Stimulated activated CD4-positive, alpha-beta T cell treated with anti-CD3 and anti-CD28 coated beads, Interleukin-15, amount 100 ng/mL, for 24 hours (primary cell): ENCODE measurements around the gene PDGFRB.

ENCODE experiments used
- DNase-seq: peaks from one replicate; pipeline ENCODE4 v3.0.0-alpha.2; 2020

PDGFRB gene

DNA sequence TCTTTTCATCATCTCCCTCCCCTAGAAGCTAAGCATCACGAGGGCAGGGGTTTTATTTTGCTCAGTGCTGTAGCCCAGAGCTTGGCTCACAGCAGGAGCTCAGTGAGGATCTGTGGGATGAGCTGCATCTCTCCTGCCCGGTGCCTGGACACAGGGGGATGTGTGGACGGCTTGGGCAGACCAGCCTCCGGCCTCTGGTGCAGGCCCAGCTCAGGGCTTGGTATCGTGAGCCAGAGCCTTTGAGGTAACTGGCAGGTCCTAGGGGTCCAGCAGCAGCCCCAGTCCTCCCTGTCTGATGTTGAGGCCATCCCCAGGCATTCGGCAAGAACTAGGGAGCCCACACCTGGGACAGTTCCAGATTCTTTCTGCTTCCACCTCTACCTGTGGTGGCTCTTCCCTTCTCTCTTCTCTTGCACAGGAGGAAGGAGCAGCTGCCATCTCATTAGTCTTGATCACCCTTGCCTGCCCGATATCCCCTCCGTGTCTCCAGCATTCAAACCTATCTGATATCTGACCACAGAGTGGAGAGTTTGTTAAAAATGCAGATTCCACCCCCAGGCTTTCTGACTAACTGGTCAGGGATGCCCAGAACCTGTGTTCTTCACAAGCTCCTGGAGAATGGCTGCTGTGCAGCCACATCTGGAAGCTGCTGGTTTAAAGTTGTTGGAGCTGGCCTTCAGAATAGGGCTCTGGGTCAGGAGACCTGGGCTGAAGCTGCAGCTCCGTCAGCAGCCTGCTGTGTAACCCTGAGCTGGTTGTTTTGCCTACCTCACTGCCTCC, 26.3 kb upstream of the PDGFRB start:
- no peak for DNase-seq

DNA sequence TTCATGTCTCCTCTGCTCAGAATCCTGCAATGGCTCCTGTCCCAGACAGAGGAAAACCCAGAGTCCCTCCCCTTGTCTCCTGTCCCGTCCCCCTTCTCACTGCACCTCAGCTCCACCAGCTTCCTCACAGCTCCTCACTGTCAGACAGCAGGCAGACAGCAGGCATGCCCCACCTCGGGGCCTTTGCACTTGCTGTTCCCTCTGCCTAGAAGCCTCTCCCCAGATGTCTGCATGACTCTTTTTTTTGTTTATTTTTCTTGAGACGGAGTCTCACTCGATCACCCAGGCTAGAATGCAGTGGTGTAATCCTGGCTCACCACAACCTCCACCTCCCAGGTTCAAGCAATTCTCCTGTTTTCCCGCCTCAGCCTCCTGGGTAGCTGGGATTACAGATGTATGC, 25.4 kb upstream of the PDGFRB start:
- DNase-seq, result no peak

DNA sequence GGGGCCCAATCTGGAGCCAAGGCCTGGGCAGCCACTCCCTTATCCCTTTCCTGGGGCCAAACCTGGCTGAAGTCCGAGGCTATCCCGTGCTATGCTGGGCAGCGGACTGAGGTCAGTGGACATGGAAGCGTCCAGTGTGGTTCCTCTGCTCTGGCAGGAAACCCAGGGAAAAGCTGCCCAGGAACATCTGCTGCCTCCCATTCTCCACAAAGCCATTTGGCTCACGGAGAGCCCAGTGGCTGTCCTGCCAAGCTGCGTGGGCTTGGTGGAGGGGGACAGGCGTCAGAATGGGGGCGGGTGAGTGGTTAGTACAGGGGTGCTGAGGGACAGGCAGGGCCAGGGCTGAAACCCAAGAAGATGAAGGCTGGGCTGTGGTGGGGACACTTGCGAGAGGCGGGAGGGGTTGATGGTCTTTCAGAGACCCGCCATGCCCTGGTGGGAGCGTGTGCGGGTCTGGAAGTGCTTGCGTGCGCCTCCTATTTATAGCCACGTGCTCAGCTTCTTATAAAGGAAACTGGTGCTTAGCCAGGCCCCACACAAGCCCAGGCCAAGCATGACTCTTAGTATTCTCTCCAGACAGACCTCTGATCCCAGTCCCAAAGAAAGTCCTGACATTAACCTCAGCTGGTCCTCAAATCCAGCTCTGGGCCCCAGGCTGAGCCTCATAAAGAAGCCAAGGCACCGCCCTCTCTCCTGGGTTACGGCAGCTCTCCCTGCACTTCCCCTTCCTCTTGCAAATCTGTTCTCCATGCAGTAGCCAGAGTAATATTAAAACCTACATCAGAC, 24.8 kb upstream of the PDGFRB start:
- DNase-seq, result no peak

- no peak for DNase-seq
Observed at GRCh38 chr5:150179019-150179620, 23.5 kb upstream of the PDGFRB start.

- no peak for DNase-seq
Observed at GRCh38 chr5:150178262-150178661, 22.6 kb upstream of the PDGFRB start.

DNA sequence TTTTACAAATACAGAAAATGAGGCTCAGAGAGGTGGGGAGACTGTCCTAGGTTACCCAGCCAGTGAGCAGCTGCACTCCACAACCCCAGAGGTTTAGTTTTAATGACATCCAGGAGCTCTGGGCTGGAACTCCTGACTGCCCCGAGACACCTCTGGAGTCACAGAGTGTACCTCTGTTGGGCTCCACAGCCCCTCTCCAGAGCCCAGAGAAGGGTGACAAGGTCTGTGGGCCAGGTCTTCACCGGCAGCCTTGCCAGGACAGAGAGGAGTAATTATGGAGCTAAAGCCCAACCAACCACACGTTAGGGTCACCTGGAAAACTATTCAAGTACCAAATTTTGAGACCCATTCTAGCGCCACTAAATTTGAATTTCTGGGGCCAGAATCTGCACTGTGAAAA, 22.1 kb upstream of the PDGFRB start:
- DNase-seq, result no peak

DNA sequence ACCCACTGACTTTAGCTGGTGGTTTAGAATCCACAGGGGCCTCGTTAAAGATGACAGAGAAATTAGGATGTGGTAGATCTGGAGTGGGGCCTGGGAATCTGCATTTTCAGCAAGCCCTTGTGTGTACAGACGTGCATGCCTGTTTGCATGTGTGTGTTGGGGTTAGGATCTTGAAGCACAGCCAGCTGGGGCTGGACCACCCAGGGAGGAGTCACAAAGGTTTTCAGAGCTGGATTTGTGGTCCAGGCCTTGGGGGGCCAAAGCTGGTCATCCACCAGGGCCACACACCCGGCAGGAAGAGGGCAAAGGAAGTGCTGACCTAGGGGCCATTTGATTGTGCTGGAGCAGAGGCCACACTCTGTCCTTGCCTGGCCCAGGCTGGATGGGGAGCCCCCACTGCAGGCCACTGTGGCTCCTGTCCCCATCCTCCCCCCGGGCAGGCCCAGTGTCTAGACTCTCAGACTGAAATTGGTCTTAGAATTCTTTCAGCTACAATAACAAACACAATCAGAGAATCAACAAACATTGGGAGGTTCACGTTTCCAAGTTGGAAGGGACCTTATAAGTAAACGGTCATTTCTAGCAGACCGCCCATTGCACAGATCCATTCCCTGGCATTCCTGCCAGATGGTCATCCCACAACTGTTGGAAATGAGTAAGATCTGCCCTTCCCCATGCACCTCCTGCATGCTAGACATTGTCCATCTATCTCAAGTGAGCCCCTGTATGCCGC, 21.3 kb upstream of the PDGFRB start:
- DNase-seq, result no peak

- DNase-seq, result no peak
Observed at GRCh38 chr5:150175536-150175935, 19.9 kb upstream of the PDGFRB start.

DNA sequence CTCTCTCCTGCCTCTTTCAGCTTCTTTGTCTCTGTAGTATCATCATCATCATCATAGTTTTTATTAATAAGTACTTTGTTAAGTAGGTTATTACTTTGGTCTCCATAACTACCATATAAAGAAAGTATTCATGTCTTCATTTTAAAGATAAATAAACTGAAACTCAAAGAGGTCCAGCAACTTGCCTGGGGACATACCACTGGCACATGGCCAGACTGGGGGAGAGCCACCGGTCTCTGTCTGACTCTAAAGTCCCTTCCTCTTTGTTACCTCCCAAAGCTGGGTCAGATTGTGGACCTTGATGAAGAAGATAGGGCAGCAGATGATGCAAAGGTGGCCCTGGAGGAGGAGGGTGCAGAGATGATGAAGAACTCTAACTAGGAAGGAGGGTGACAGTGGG, 19.4 kb upstream of the PDGFRB start:
- no peak for DNase-seq

GRCh38 chr5:150174285-150174684, 18.6 kb upstream of the PDGFRB start:
- no peak for DNase-seq

DNA sequence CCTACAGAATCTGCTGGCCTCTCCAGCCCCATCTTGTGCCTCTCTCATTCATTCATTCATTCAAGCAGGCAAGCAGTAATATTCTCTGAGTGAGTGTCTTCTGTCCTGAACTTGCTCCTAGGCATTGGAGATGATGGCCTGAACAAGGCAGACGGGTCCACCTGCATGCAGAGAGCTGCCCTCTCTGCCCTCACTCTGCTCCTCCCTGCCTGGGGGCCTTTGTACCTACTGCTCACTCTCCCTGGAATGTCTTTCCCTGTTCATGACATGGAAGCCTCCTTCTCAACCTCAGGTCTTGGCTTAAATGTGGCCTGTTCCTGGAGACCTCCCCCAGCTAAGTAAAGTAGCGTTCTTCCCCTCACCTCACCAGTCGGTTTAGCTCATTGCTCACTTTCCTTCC, 17.5 kb upstream of the PDGFRB start:
- DNase-seq, result no peak

DNA sequence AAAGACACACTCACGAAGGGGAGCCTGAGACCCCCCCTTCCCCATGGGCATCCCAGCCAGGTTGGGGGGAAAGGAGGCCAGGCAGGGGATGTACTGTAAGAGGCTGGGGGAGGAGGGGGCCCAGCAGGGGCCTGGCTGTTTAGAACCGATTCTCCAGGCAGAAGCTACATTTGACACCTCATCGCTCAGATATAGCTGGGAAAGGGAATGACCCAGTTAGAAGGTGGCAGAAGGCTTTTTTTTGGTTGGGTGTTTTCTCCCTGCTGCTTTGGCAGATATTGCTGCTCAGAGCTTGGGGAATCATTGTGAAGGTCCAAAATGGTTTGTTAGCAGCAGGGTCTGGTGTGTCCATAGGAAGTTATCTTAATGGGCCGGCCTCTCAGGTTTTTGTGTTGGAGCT, 16.9 kb upstream of the PDGFRB start:
- DNase-seq, result no peak

- no peak for DNase-seq
Observed at GRCh38 chr5:150172145-150172544, 16.5 kb upstream of the PDGFRB start.

- no peak for DNase-seq
Observed at GRCh38 chr5:150168864-150169263, 13.2 kb upstream of the PDGFRB start.

DNA sequence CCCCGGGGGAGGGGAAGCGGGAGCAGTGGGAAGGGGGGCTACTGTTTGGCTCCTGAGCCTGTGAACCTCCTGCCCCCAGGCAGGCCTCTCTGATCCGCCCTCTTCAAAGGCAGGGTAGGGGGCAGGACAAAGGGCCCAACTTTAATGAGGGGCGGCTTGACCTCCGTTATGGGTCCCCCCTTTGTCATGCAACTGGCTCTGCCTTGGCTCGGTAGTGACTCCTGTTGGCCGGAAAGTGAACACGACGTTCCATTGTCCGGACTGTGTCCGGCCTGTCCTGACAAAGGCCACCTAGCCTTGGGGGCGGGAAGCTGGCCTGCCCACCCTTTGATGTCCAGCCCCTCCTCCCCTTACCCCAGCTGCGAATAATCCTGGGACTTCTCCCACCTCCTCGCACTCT, 12.3 kb upstream of the PDGFRB start:
- no peak for DNase-seq

GRCh38 chr5:150167512-150167850, 11.8 kb upstream of the PDGFRB start:
- DNase-seq, result no peak

- no peak for DNase-seq
Observed at GRCh38 chr5:150166650-150167511, 11.2 kb upstream of the PDGFRB start, which contains the start of gene CDX1. Gene CDX1, plus strand, starts transcription at chr5:150166778. Its CDS starts 99 bp downstream, at chr5:150166877.

GRCh38 chr5:150166037-150166649, 10.5 kb upstream of the PDGFRB start:
- no peak for DNase-seq

GRCh38 chr5:150164211-150164980, 8.8 kb upstream of the PDGFRB start:
- DNase-seq, result no peak

DNA sequence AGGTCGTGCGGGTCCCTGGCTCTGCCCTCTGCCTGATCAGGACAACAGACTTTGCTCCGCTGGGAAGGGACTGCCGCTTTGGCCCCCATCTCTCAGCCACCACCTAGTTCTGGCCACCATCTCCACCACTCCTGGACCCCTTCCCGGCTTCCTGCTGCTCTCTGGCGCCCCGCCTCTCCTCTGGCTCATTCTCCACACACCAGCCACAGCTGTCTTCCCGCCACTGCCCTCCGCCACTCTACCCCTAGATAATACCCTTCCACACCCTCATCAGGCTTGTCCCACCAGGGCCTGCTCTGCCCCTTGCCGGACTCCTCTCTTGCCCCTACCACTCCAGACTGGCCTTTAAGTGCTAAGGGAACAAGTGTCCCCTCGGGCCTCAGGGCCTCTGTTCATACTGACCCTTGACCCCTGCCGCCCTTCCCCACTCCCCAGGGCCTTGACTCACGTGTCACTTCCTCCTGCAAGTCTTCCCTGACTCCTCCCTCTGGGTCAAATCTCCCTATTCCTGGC, 8.0 kb upstream of the PDGFRB start:
- no peak for DNase-seq

DNA sequence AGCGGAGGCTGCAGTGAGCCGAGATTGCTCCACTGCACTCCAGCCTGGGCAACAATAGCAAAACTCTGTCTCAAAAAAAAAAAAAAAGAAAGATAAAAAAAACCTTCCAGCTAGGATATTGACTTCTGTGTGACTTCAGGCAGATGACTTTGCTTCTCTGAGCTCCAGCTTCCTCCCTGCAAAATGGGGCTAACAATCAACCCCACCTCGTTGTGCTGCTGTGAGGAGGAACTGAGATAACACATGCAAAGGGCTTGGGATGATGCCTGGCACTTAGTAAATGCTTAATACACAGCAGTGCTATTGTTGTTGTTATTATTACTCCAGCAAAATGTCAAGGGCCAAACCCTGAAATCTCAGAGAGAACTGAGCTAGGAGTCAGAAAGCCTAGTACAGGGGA, 7.4 kb upstream of the PDGFRB start:
- DNase-seq, result no peak
